Adipose tissue (tissue), 3 donors: ENCODE measurements around the gene JPH4. TPM values are rescaled to one million over a fixed set of nuclear protein-coding genes. Genes with fewer than 3 reads are reported as not detected.
A peak's percentile ranks its signal among the peaks of the same experiment; 100 is the strongest.

Experiments
- H3K27ac ChIP-seq: one replicate; pipeline ENCODE4 v1.5.1; 2013; ENCODE audit warnings: low read depth, low read length
- WGBS, 3 donors: extraction: QIAGEN DNeasy Blood & Tissue Kit; methylation state at CpG; one replicate each; pipeline ENCODE4 v1.1.7; 2013; 5-methylcytosine and 5-hydroxymethylcytosine counted together
- polyA plus RNA-seq, 3 donors: library from polyadenylated mRNA; stranded (reverse); fragments of 200-250 nt; gene quantifications; one replicate each; pipeline ENCODE4 v1.2.3, GENCODE V29; 2013
- donor health status: healthy with polysubstance abuse.
- donor health status: Bipolar disorder and iron deficiency.
- donor health status: healthy.

The JPH4 gene
- polyA plus RNA-seq, 3 donors = 0.24 to 0.79 (median 0.70) TPM

DNA sequence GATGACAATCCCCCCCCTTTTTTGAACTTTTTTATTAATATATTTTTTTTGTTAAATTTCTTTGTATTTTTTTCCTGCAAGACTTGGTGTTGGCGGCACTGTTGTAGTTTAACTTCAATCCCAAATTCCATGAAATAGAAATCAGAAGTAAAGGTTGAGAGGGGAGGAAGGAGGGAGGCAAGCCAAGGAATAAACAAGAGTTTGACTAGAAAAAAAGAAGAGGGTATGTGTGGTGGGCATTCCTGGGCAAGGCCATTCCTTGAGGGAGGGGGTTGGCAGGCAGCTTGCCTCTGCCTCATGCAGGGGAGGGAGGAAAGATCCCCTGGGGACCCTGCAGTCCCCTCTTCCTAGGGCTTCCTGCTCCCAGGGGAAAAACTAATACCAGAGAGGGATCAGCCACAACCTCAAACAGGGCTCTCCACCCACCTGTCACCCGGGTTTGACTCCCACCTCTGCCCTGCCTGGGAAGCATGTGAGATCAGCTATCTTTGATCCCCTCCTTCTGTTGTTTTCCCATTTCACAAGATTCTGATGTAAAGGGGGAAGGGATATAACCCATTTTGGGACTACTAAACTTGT is 10.5 kb downstream of the JPH4 start:
- no peak overlapping the region for H3K27ac ChIP-seq
- 64 to 77% (median 73%) methylated on average over 2 of the region's 2 CpGs for WGBS, 3 donors

DNA sequence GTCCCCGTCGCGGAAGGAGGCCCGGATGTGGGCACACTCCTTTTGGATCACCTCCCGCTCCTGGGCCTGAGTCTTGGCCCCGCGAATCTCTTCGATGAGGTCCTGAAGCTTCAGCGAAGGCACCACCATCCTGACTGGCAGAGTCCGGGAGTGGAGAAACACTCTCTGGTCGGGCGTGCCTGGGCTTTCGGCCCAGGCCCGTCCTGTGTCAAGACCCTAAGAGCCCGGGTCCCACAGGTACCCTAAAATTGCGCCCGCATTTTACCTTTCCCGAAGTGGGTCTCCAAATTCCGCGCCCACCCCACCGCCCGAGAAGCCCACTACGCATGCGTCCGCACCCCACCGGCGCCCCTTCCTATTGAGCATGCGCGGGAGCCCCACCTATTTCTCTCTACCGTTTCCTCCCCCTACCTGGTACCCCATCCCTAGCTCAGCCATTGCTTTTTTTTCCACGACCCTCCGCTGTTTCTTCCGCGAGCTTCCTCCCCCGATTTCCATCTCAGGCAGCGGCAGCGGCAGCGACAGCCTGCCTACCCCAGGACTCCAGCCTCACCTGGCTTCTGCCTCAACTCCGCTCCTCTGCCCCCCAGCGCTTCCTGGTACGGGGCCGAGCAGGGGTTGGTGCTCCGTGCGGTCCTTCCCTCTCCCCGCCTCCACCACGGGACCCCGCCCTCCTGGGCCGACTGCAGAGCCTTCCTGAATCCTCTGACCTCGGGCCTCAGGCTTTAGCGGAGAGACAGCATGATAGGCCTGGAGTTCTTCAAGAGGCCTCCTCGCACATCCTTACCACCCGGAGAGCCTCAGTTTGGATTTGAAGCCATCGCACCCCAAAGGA is 11.2 kb downstream of the JPH4 start, which contains the start of gene AP1G2:
Gene AP1G2, minus strand, starts transcription at position 606 of the 835 bp plus-strand sequence. Its CDS starts 477 bp downstream, at position 129.
- WGBS, 3 donors = 1 to 2% (median 1%) methylated on average over 53 of the region's 53 CpGs
- H3K27ac ChIP-seq = peak within 1 kb of the TSS; percentile 65

DNA sequence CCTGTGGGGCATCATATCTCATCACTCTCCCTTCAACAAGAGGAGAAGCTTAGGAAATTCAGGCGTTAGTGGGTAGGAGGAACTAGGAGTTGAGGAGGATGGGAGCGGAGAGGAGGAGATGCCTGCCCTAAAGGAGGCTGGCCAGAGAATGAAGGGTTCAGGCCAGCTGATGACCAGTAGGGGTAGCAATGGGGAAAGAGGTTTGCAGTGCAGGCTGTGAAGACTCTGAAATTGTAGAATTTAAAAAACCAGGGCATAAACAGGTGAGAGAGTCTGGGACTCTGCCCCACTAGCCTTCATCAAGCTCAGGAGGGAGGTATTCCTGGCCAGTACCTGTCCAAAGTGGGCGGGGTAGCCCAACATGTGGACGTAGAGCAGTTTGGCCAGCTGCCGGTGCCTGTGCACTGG is 11.8 kb downstream of the JPH4 start:
- no peak overlapping the region for H3K27ac ChIP-seq
- WGBS, 3 donors = 10 to 16% (median 12%) methylated on average over 5 of the region's 5 CpGs

DNA sequence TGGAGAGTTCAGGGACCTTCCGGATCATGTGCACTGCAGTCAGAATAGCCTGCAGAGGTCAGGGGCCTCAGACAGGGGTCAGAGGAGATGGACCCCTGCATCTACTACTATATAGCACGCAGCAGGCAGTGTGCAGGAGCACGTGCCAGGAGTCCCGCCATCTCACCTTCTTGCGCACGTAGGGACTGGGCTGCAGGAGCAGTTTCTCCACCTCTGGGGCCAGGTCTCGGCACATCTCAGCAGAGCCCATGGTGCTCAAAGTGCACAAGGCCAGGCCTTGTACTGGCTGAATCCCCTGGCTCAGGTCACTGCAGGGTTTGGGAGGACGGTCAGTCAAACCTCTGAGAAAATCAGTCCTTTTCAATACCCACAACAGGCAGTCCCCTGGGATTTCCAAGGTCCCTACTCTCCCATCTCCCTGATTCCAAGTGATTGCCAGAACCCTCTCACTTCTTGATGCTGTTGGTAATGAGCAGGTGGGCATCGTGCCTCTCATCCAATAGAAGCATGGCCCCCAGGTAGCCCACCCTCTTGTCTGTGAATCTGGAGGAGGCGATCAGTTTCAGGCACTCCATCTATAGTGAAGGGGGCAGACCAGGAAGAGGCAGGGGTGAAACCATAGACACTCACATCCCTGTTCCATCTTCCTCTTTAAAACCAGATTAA is 12.3 kb downstream of the JPH4 start:
- 90 to 94% (median 93%) methylated on average over 10 of the region's 10 CpGs for WGBS, 3 donors
- H3K27ac ChIP-seq = no peak overlapping the region

DNA sequence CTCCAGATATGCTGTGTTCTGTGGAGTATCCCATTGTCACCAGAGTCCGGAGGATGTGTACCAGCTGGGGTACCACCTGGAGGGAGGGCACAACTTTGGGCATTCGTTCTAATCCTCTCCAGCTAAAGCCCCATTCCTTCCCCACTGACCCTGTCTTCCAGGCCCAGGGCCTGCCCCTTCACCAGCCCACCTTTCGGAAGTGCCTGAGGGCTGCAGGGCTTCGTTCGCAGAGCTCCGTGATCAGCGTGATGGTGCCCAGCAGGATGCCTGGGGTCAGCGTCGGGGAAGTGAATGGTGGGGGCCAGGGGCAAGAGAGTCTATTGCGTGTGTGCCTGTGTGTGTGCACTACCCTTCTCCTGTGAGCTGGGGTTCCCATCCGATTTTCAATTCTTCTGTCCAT is 13.0 kb downstream of the JPH4 start:
- 87 to 90% (median 90%) methylated on average over 11 of the region's 11 CpGs for WGBS, 3 donors
- no peak overlapping the region for H3K27ac ChIP-seq

DNA sequence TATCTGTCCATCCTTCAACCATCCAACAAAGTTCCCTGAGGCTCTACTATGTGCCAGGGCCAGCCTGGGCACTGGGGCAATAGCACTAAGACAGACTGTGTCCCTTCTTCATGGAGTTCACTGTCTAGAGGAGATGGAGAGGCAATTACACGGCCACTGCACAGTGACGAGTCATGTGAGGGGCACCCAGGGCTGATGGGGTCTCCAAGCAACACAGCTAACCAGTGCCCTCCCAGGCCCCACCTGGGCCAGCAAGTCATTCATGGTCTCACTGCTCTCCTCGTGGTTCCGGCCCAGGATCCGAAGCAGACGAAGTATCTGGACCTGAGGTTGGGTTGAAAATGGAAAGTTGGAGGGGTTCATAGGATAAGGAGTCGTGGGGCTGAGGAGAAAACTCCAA is 13.7 kb downstream of the JPH4 start:
- no peak overlapping the region for H3K27ac ChIP-seq
- WGBS, 3 donors = 85 to 92% (median 88%) methylated on average over 7 of the region's 7 CpGs

DNA sequence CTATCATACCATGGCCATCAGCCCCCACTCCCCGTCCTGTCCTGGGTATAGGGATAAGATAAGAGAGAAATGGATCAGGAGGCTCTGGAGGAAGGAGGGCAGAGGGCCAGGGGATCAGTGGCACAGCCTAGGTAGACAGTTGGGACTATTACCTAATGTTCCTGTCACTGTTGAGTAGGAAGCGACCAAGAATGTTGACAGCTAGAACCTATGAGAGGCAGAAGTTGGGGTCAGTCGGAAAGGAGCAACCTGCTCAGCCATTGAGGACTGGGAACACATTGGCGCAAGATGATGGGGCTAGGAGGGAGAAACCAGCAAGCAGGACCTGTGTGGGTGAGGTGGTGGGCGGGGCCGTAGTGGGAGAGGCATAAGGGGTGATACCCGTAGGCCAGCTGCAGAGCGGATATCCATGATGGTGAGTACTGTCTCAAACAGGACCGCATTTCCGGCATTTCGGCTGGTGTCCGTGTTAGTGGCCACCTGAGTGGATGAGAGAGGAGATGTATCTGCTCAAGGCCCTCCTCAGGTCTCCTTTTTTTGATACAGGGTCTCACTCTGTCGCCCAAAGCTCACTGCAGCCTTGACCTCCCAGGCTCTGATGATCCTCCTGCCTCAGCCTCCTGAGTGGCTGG is 14.3 kb downstream of the JPH4 start:
- 82 to 88% (median 86%) methylated on average over 13 of the region's 13 CpGs for WGBS, 3 donors
- no peak overlapping the region for H3K27ac ChIP-seq

DNA sequence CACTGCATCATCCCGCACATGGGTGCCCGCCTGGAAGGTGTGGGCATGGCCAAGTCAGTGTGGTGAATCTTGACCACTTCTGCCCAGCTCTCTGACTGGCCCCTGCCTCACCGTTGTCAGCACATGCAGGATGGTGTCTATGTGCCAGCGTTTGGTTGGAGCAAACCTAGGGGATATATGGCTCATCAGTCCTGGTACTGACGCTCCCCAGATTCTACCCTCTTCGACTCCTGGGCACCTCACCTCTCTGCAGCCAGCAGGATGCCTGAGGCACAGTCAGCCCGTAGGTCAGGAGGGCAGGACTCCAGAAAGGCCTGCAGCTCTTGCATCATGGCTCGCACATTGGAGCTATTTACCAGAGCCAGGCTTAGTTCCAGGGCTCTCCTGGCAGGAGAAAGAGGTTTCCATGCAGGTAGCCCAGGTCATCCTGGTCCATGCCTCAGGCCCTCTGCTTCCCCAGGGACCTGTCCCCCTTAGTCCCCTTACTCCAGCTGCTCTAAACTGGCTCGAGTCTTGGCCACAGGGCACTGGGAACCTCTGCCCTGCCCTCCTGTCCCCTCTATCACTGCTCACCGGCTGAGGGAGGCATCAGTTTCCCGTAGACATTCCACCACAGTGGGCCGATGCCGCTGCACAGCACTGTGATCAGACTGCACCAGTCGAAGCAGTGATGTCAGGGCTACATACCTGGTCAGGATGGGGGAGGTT is 15.0 kb downstream of the JPH4 start:
- no peak overlapping the region for H3K27ac ChIP-seq
- 77 to 83% (median 79%) methylated on average over 14 of the region's 14 CpGs for WGBS, 3 donors

DNA sequence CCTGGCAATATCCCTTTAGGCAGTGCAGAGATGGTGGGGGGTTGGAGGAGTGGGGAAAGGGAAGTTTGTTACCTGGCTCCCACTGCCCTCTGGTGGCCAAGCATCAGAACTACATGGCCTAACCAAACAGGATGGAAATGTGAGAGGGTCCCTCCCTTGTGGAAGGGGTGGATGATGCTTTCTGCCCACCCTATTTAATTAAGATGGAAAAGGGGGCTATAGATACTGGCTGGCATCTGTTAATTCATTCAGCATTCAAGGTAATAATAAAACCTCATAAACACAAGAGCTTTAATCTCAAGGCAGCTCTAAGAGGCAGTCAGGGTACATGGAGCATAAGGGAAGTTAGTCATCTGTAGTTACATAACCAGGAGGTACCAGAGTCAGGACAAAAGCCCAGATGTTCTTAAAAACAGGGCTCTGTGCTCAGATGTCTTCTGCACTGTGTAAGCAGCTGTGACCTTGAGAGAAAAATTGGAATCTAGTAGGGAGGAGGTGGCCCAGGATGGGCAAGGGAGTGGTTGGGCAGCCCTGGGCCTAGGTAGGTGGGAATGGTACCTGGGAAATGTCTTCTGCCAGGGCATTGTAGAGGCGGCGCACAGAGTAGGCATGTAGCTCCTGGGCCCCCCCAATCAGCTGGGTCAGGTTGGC is 15.6 kb downstream of the JPH4 start:
- 85 to 98% (median 85%) methylated on average over 2 of the region's 2 CpGs for WGBS, 3 donors
- H3K27ac ChIP-seq = no peak overlapping the region

DNA sequence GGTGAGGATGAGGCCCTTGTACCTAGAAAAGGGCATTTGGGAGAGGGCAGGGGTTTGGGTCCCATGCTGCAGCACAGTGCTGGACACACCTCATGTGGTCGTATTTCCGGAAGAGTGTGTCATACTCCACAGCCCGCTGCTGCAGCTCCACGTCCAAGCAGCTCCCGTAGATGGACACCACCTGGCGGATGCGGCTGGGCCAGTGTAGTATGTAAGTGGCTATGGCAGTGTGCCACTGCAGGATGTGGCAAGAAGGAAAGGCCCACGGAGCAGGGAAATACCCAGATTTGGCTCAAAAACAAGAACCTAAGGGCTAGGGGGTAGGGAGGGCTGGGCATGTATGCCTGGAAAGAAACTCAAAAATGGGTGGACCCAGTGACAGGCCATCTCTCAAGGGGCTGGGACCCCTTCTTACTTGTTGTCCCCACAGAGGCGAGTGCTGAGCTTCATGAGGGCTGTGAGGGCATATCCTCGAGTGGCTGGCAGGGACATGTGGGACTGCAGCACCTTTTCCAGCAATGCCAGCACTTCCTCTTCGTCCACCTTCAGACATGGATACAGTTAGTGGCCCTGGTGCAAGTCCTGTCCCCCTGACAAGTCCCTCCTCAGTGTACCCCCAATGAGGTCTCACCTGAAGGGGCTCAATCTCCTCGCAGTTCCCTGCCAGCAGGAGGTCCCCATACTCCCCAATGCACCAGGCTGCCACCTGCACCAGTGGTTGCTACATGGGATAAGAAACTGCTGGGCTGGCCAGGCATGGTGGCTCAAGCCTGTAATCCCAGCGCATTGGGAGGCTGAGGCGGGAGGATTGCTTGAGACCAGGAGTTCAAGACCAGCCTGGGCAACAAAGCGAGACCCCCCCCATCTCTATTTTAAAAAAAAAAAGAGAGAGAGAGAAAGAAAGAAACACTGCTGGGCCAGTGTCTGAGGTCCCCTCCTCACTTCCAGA is 16.4 kb downstream of the JPH4 start:
- 74 to 82% (median 81%) methylated on average over 15 of the region's 15 CpGs for WGBS, 3 donors
- no peak overlapping the region for H3K27ac ChIP-seq

DNA sequence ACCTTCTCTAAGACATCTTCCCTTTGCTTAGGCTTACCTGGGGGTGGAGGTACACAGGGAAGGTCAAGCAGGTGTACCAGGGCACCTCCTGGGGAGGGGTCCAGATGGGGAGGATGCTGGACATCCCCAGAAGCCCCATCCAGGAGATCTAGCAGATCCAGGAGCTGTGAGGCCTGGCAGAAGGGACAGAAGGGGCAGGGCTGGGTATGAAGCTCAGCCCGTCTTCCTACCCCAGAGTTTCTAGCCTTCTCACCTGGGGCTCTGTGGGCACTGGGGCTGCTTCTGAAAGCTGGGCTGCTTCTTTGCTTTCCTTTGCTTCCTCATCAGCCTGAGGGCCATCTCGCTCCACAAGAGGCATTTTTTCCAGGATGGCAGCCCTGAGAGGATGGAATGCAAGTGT is 17.3 kb downstream of the JPH4 start:
- H3K27ac ChIP-seq = no peak overlapping the region
- 87 to 97% (median 94%) methylated on average over 2 of the region's 2 CpGs for WGBS, 3 donors

DNA sequence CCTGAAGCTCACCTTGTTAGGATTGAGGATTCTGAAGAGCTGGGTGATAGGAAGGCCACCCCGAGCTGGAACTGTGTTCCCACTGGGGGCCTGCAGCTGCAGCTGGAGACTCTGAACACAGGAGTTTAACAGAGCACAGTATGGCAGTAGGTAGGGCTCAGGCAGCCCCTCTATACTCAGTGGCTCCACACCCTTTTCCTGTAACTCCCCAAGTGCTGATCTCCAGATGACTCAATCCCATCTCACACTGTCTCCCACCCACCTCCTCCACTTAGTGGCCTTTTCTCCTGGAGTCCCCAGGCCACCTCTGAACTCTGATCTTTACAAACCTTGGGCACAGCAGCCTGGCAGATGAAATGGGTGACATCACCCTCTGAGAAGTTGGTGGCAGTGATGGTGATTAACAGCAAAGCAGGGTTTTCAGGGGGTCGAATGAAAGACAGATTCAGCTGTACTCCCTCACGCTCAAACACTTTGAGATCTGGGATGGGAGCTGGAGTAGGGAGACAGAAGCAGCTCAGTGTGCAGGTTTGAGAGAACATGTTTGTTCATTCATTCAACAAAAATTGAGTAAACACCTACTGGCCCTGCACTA is 18.6 kb downstream of the JPH4 start:
- no peak overlapping the region for H3K27ac ChIP-seq
- 83 to 90% (median 90%) methylated on average over 3 of the region's 3 CpGs for WGBS, 3 donors

DNA sequence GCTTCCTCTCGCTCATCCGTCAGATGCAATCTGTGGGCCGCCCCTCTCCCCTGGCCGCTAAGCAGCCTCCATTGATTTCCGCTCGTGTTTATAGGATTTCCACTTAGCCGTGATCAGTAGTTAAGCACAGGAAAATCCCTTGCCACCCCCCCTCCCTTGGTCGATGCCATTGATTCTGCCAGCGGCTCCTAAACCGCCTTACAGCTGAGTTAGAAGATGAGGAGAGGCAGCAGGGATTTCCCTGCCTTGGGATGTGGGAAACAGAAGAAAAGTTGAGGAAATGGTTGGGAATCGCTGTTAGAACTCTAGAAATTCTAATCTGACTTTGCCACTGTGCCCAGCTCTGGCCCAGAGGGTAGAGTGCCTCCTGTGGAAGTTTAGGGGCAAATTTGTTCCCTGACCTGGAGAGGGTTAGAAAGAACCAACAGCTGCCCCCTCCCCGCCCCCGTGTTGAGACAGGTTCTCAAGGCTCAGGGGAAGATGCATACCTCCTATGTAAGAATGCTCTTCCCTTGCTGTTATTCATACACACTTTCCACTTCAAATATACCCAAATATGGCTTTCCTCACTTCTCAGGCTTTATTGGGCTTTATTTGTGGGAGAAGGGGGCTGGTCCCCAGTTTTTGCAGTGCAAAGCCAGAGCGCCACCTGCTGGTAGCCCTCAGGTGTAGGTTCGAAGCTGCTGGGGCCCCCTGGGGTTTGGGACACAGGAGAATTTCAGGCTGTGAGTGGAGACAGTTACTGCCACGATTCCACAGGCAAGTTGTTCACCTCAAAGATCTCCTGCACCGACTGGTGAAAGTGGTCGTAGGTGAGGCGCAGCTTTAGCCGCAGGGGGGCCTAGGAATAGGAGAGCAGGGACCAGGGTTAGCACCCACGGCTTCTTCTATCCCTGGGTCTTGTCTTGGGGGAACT is 19.3 kb downstream of the JPH4 start:
- WGBS, 3 donors = 68 to 75% (median 75%) methylated on average over 21 of the region's 21 CpGs
- H3K27ac ChIP-seq = no peak overlapping the region

DNA sequence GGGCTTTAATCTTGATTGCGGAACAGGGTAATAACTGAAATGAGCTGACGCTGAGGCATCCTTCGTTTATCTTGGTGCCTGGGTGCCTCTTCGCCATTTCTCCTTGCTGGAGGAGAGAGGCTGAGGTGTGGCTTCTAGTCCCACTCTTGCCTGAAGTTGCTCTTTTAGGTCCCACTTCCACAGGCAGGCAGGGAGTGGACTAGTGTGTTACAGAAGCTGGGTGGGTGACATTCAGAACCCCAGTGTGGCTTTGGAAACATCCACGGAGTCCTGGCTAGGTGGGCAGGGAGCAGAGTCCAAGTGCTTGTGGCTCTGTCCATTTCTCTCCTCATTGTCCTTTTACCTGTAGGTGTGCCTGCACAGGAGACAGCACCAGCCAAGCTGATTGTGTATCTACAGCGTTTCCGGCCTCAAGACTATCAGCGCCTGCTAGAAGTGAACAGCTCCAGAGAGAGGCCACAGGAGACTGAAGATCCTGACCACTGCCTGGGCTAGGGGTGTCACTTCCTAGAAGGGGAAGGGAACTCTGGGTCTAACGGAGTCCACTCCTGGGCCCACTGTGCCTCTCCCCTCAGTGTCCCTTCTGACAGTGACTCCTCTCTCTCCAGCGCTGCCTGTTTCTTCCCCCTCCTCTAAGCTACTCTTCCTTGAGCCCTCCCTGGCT is 20.1 kb downstream of the JPH4 start:
- 82 to 90% (median 88%) methylated on average over 10 of the region's 10 CpGs for WGBS, 3 donors
- no peak overlapping the region for H3K27ac ChIP-seq

DNA sequence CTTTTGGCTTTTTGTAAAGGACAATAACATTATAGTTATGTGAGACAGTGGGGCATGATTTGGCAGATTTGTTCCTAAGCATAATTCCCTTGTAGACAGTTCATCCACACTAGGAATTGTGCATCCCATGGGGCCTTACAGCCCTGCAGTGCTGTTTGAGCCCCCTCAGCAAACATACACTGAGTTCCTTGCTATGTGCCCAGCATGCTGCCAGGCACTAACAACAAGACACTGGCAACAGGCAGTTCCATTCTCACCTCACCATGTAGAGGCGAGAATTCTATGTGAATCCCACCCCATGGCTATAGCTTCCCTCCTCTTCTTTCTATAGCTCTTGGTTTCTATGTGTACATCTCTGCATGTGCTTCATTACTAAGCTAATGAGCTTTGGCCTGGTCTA is 20.6 kb downstream of the JPH4 start:
- WGBS, 3 donors = 89 to 100% (median 97%) methylated on average over 1 of the region's 1 CpG
- H3K27ac ChIP-seq = no peak overlapping the region
